Activated gamma-delta T cell treated with Interleukin-2 at 50 U/mL for 16 hours (primary cell): Measurements from ENCODE around the gene PRSS56.
A peak's percentile ranks its signal among the peaks of the same experiment; 100 is the strongest.
"Not testable (repeated sequence)": the region's sequence is repeated elsewhere in the genome, so short reads cannot be mapped to it uniquely, and the experiment has no call there.

ENCODE experiments used
- DNase-seq: peaks from one replicate; pipeline ENCODE4 v3.0.0-alpha.2; 2020

PRSS56 gene

DNA sequence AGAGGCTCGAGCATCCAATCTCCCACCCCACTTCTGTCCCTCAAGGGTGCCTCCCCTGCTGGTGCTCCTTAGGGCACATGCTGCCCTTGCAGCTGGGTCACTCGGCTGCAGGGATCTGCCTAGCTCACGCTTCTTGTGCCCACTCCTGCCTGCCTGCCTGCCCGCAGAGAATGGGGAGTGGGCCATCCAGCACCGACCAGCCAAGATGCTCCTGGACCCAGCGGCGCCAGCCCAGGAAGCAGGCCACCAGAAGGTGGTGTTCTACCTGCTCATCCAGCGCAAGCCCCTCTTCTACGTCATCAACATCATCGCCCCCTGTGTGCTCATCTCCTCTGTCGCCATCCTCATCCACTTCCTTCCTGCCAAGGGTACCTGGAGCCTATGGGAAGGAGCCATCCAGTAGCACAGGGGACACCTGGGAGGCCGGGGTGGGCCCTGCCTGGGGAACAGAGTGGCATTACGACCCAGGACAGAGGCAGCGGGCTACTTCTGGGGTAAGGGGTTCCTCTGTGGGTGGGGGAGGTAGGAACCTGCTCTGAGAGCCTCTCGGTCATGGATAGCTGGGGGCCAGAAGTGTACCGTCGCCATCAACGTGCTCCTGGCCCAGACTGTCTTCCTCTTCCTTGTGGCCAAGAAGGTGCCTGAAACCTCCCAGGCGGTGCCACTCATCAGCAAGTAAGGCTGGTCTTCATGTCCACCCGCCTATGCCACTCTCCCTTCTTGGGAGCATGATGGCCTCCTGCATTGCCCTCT is 22.7 kb downstream of the PRSS56 start:
- no peak for DNase-seq

DNA sequence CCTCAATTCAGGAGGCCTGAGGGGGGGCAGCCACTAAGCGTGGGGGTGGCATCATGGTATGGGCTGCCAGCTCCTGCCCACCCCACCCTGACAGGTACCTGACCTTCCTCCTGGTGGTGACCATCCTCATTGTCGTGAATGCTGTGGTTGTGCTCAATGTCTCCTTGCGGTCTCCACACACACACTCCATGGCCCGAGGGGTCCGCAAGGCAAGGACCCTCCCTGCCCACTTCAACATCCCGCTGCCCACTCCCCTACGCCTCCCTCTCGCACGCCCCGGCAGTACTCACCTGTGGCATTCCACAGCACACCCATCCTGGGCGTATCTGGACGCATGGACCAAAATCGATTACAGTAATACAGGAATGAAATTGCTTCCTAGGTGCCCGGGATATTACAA is 23.3 kb downstream of the PRSS56 start:
- DNase-seq: no peak

DNA sequence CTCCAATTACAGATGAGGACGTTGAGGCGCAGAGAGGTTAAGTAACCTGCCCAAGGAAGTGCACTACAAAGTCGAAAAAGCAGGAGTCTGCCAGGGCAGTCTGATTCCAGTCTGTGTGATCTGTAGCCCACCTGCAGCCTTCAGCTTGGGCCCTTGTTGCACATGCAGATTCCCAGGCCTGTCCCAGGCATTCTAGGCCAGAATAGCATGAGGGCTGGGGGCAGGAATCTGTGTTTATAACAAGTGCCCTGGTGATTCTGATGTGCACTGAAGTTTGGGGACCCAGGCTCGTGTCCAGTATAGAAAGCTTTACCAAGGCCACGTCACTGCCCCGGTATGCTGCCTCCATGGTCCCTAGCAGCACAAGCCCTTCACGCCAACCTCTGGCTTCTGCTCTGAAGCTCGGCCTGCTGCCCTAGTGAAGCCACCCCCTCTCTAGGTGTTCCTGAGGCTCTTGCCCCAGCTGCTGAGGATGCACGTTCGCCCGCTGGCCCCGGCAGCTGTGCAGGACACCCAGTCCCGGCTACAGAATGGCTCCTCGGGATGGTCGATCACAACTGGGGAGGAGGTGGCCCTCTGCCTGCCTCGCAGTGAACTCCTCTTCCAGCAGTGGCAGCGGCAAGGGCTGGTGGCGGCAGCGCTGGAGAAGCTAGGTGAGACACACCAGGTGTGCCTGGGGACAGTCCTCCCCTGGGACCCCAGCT is 23.9 kb downstream of the PRSS56 start:
- no peak for DNase-seq

DNA sequence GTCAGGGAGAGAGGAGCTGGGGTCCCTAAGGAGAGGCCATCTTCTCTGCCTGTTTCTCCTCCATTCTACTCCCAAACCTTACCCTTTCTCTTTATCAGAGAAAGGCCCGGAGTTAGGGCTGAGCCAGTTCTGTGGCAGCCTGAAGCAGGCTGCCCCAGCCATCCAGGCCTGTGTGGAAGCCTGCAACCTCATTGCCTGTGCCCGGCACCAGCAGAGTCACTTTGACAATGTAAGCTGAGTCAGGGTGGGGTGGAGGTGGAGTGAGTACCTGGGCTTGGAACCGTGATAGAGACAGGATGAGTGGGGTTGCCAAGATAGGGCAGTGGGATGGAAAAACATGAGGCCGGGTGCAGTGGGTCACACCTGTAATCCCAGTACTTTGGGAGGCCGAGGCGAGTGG is 24.5 kb downstream of the PRSS56 start:
- DNase-seq: no peak

DNA sequence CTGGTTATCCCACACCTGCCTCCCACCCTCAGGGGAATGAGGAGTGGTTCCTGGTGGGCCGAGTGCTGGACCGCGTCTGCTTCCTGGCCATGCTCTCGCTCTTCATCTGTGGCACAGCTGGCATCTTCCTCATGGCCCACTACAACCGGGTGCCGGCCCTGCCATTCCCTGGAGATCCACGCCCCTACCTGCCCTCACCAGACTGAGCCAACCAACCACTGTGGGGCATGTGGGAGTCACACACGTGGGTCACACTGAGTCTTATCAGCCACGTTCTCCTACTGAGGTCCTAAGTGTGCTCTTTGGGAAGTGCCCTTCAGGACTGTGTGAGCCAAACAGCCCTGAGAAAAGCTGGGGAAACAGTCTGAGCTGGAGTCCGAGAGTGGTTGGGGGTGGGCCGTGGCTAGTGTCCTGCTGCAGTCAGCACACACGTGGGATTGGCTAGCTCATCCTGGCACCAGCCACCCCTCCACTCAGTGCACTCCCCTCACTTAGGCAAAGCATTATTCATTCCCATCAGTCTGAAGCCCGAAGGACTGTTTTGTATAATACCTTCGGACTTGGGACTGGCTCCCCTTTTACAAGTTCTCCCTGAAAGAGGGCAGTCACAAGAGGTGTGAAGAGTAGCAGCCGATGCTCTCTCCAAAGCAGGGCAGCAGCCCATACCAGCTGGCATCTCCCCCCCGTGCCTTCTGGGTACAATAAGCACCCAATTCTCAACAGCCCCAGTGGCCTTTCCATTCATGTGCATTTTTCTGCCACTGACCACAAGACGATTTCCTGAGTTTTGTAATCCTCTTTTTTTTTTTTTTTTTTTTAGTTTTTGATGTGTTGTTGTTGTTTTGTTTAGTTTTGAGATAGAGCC is 25.6 kb downstream of the PRSS56 start:
- no peak for DNase-seq

DNA sequence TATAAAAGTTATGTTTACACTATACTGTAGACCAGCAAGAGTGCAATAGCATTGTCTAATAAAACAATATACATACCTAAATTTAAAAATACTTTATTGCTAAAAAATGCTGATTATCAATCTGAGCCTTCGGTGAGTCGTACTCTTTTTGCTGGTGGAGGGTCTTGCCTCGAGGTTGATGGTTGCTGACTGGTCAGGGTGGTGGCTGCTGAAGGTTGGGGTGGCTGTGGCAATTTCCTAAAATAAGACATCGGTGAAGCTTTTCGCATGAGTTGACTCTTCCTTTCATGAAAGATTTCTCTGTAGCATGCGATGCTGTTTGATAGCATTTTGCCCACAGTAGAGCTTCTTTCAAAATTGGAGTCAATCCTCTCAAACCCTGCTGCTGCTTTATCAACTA is 27.8 kb downstream of the PRSS56 start:
- DNase-seq: no peak

DNA sequence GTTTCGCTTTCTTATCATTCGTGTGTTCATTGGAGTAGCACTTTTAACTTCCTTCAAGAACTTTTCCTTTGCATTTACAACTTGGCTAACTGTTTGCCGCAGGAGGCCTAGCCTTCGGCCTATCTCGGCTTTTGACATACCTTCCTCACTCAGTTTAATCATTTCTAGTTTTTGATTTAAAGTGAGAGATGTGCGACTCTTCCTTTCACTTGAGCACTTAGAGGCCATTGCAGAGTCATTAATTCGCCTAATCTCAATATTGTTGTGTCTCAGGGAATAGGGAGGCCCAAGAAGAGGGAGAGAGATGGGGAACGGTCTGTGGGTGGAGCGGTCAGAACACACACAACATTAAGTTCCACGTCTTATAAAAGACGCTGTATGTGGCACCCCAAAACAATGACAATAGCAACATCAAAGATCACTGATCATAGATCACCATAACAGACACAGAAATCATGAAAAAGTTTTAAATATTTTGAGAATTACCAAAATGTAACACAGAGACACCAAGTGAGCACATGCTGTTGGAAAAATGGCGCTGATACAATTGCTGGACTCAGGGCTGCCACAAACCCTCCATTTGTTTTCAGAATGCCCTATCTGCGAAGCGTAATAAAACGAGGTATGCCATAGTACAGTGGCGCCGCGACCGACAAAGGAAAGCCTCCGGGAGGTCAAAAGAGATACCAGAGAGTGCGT is 29.6 kb downstream of the PRSS56 start:
- DNase-seq: no peak

DNA sequence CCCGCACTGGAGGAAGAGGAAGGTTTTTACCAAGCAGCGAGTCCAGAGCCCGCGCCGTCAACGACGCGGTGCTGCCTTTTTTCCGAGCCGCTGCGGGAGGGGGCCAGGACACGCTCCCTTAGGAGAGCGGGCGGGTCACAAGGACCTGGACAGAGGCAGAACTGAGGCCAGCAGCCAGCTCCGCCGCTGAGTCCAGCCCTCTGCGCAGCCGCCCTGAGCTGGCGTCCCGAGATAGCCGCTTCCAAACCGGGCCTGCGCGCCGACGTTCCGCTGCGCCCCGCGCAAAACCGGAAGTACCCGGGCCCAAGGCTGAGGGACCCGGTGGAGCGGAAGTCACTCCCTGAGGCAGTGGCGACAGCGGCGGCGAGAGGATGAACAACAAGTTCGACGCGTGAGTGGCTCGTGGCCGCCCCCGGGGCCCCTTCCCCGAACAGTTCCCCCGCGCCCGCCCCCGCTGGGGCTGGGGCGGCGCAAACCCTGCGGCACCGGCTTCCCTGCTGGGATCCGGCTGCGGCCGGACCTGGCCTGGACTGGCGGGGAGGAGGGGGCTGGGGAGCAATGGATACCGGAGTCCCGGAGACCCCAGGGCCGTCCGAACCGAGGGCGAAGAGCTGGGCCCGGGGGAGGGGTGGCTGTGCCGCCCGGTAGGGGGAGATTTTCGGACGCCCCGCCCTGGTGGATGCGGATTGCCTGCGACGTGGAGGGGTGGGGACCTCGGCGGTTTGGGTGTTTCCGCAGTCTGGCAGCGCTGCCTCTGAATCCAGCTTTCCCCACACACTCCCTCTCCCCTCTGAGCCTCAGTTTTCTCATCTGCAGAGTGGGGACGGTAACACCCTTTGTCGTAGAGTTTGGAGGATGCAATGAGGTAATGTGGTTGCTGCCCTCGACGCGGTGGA is 30.4 kb downstream of the PRSS56 start, which contains the start of the genes EIF4E2 and TIGD1:
TSS of gene EIF4E2 (plus strand) at position 336 of the 896 bp plus-strand sequence. CDS start at position 372, 36 bp downstream.
TSS of gene TIGD1 (minus strand) at position 204 of the 896 bp plus-strand sequence. CDS start 675 bp downstream, outside the sequence.
- peak; percentile 88 for DNase-seq

DNA sequence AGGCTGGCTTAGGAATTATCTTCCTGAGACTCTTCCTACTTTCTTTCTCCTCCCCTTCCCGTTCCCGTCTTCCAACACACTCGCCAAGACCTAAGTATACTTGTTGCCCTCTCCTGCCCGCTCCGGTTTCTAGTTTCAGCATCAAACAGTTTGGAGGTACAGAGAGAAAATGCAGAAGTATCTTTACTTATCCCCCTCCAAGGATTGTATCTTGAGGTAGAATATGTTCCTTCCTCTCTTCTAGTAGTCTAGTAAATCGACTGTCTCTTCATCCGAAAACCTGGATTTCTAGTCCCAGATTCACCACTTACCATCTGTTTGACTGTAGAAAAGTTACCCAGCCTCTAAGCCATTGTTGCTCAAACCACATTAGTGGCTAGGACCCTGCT is 31.1 kb downstream of the PRSS56 start:
- no peak for DNase-seq

DNA sequence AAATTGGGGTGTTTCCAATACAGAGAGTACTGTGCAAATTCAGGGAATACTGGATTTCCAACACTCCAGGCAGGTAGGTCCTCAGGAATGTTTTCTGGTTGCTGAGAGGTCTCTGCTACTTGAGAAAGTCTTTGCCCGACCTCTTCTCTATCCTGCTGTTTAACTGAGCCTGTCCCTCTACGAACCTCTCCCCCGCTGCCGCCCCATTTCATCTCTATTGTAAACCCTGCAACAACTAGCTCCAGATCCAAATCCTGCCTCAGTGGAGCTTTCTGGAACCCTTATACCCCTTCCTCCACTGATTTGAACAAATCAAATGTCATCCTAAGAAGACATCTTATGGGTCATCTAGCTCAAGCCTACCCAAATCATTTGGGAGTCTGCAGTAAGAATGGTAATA is 31.6 kb downstream of the PRSS56 start:
- DNase-seq: no peak

DNA sequence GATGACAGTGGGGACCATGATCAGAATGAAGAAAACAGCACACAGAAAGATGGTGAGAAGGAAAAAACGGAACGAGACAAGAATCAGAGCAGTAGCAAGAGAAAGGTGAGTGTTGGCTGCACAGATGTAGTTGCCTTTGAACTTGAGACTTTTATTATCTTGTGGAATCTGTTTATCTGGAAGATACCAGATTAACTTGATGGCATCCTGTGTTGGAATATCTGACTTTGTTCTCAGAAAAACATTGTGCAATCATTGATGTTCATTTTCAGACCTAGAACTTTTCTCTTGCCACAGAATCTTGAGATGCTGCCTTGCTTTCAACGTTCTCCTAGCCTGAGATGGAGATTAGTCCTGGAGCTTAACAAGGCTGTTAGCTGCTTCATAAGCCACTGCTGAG is 36.2 kb downstream of the PRSS56 start:
- no peak for DNase-seq

DNA sequence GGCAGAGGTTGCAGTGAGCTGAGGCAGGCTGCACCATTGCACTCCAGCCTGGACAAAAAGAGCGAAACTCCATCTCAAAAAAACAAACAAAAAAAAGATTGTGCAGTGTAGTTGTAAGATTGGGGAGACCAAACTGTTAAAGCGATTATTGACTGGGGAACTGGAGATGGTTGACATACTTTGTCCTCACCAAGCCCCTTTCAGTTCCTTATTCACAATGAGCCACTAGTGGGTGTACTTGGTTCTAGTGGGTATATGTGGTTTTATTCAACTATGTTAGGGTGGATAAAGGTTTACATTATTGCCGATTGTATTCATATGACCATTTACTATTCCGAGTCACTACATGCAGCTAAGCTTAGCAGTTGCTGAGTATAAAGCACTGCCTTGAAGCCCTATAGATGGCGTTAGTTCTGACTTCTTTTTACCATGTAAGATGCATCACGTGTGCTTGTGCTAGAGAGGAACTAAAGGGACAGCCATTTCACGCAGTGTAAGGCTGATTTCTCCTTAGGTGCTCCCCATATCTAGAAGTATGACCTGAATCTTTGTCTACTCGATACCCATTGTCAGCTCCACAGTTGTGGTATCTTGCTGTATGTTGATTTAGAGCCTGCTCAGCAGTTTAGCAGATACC is 42.4 kb downstream of the PRSS56 start:
- DNase-seq: no peak

DNA sequence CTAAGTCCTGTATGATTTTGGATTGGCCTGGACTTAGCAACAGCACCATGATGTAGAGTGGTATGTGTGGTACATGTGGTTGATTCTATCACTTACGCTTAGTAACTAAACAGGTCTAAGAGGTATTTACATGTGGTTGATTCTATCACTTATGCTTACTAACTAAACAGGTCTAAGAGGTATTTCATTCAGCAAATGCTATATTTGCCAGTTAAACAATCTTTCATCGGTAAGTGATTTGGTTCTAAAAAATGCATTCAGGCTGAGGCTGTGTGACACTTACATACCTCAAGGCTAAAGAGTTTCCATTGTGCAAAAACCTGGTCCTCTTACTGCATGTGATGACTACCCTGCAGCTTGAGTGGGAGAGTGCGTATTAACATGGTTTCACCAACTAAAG is 43.4 kb downstream of the PRSS56 start:
- DNase-seq: no peak

DNA sequence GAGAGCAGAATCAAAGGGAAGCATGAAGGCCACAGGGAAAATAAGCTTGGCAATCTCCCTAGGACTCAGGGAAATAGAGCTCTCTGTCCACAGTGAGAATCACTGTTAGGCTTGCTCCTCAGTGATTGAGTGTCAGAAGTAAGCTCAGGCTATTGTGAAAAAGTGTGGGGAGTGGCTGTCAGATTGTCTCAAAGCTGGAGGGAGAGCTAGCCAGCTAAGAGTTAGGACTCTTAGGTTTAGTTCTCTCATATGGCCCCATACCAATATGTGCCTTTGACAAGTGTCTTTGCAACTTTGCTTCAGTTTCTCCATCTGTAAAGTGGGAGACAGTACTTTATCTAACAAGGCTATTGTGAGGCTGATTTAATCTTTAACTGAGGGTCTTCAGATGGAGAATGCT is 47.5 kb downstream of the PRSS56 start:
- DNase-seq: no peak

DNA sequence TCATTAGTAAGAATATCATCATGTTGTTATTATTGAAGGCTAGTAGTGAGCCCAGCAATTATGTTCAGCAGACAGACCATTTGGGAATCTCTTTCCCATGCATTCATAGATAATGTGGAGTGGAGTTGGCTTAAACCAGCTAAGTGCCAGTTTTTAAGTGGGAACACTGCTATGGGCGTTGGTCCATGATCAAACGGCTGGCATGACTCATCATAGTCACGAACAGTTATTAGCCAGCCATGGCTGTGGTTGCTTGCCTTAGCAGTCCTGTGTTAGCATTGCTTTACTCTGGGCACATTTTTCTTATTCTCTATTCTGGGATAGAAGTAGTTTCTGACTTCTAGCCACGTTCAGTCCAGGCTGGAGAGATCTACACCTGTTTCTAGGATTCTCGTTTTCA is 48.0 kb downstream of the PRSS56 start:
- no peak for DNase-seq

DNA sequence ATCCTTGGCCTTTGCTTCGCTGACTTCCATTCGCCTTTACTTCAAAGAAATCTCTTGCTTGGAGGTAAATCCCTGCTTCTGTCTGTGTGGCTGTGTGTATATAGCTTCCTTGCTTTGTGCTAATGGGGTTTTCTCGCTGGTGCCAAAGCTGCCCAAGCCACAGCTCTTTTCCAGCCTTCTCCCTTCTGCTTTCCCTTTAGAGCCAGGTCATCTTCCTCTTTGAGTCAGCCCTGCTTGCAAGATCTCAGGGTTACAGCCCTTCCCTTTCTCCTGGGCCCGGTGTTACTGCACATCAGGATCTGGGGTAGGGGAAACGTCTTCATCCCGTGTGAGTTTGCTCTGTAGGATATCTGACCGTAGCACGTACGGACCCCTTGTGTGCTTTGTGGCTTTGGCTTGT is 49.4 kb downstream of the PRSS56 start:
- no peak for DNase-seq

DNA sequence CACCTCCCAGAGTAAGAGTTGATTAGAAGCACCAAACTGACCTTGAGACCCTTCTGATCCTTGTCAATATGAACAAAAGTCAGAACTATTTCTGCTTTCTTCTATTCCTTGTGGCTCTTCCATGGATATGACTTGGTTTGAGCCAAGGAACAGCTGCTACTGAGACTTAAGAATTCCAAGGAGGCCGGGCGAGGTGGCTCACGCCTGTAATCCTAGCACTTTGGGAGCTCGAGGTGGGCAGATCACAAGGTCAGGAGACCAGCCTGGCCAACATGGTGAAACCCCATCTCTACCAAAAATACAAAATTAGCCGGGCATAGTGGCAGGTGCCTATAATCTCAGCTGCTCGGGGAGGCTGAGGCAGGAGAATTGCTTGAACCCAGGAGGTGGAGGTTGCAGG is 50.3 kb downstream of the PRSS56 start:
- not testable (repeated sequence) for DNase-seq

DNA sequence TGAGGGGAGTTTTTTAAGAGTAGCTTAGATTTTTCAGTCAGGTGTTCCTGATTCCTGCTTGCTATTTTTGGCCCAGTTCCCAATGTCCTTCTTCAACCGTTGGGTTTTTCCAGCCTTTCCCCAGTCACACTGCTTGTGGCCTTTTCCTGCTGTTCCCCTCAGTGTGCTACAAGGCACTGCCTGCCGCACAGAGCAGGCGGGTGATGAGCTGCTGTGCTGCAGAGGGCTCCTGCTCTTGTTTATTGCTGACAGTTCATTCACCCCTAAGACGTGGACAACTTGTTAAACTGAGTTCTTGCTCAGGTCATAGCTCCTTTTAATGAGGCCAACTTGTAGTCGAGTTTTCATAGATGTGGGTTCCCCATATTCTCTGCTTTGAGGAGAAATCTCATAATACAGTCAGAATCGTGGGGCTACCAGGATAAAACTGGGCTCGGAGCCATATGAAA is 50.9 kb downstream of the PRSS56 start:
- DNase-seq: no peak

DNA sequence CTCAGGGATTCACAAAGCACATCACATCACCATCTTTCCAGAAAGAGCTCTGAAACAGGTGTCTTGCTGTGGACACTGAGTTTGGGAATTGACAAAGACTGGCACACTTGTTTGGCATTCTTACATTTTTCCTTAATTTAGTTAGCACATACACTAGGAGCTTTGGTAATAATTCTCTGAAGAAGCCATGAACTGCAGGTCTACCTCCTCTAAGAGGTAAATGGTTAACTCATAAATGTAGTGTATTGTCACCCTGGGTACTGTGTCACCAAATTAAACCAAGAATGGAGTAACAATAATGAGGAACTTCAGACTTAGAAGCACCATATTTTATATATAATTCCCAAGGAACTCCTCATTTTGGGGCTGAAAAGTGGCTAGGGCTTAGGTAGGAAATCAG is 52.9 kb downstream of the PRSS56 start:
- DNase-seq: no peak

DNA sequence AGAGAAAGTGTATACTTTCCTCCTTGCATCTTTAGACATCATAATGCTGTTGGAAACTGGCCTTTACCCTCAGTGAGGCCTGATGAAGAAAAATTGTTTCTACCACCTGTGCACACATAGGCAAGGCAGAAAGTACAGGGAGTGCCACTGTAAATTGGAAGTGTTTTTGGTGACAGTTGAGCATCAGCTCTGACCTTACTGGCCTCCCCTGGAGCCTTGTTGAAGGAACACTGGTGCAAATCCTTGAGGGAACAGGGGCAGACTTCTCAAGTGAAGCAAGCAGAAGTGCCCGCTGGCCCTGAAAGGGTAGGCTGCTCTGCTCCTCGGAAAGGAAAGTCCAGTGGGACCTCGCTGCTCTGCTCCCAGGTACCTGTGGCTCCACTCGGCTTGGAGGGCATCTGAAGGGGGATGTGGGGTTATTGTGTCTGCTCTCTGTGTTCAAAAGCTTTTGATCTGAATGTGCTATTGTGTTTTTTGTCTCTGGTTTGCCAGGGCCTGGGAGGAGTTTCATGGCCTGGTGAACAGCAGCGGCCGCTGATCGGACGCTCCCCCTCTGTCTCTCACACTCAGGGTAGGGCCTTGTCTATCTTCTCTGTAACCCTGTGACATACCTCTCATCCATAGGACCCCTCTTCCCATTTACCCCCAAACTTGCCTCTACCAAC is 53.7 kb downstream of the PRSS56 start:
- DNase-seq: no peak
